PC-3 (cell line): ENCODE data around the gene AMY2A. TPM values are rescaled to one million over a fixed set of nuclear protein-coding genes. Genes with fewer than 3 reads are reported as not detected.
"Not testable (repeated sequence)": the region's sequence is repeated elsewhere in the genome, so short reads cannot be mapped to it uniquely, and the experiment has no call there.

Experiments used
- ATAC-seq: fragments of 200-7000 bp; cut with Tn5 transposase; 2 replicates; pipeline ENCODE4 v1.9.1; 2020; ENCODE audit warnings: mild to moderate bottlenecking, moderate library complexity
- BruUV-seq: library from RNA; stranded (reverse); fragments of 400-500 nt; replicated peaks from 2 replicates; lab custom pipeline; 2021; lab: Mats Ljungman, UMichigan
- CTCF ChIA-PET: fragments of 300-600 bp; sonication (Branson Sonifier 250); formaldehyde crosslinking; loops from one replicate; lab custom pipeline; 2022; ENCODE audit warnings: antibody characterized with exemption; lab: Charles Lee
- POLR2A ChIA-PET: fragments of 300-600 bp; sonication (Branson Sonifier 250); formaldehyde crosslinking; loops from one replicate; lab custom pipeline; 2022; ENCODE audit warnings: antibody characterized with exemption; ENCODE audit not compliant: unreplicated experiment; lab: Charles Lee
- DNase-seq: peaks from one replicate; pipeline ENCODE4 v3.0.0-alpha.2; 2015
- H2AFZ ChIP-seq: fragments of 300-600 bp; sonication (generic); 2 replicates; pipeline ENCODE4 v1.6.0; 2016; ENCODE audit warnings: antibody characterized with exemption, low read length
- H3F3A ChIP-seq: fragments of 300-600 bp; sonication (generic); one replicate; pipeline ENCODE4 v1.6.0; 2017; ENCODE audit warnings: antibody characterized with exemption, low read length, control low read depth, mild to moderate bottlenecking; ENCODE audit not compliant: unreplicated experiment
- H3K27ac ChIP-seq: fragments of 300-600 bp; sonication (generic); 2 replicates; pipeline ENCODE4 v1.5.1; 2016; ENCODE audit warnings: mild to moderate bottlenecking, low read length
- H3K27me3 ChIP-seq: fragments of 300-600 bp; sonication (generic); 2 replicates; pipeline ENCODE4 v1.6.1; 2016; ENCODE audit warnings: low read length, mixed read lengths
- H3K36me3 ChIP-seq: fragments of 300-600 bp; sonication (generic); 2 replicates; pipeline ENCODE4 v1.6.1; 2016; ENCODE audit warnings: low read depth, mixed run types, low read length, mixed read lengths
- H3K4me1 ChIP-seq: fragments of 300-600 bp; sonication (generic); 2 replicates; pipeline ENCODE4 v1.5.1; 2016; ENCODE audit warnings: low read length; ENCODE audit not compliant: insufficient read depth
- H3K4me2 ChIP-seq: fragments of 300-600 bp; sonication (generic); 2 replicates; pipeline ENCODE4 v1.6.0; 2016; ENCODE audit warnings: low read length
- H3K4me3 ChIP-seq: fragments of 300-600 bp; sonication (generic); 2 replicates; pipeline ENCODE4 v1.5.1; 2016; ENCODE audit warnings: mild to moderate bottlenecking, low read length, mixed read lengths
- H3K79me2 ChIP-seq: fragments of 300-600 bp; sonication (generic); 2 replicates; pipeline ENCODE4 v1.6.1; 2017; ENCODE audit warnings: low read length, mixed read lengths
- H3K9ac ChIP-seq: fragments of 300-600 bp; sonication (generic); 2 replicates; pipeline ENCODE4 v1.6.0; 2016; ENCODE audit warnings: mild to moderate bottlenecking, low read length
- H3K9me2 ChIP-seq: fragments of 300-600 bp; sonication (generic); replicated peaks from 2 replicates; pipeline ENCODE4 v1.6.1; 2016; ENCODE audit warnings: mixed run types, low read length, mixed read lengths
- H3K9me3 ChIP-seq: fragments of 300-600 bp; sonication (generic); 2 replicates; pipeline ENCODE4 v1.6.1; 2016; ENCODE audit warnings: low read length, mixed read lengths
- H4K20me1 ChIP-seq: fragments of 300-600 bp; sonication (generic); 2 replicates; pipeline ENCODE4 v1.6.1; 2016; ENCODE audit warnings: low read length, mixed read lengths
- CTCF ChIP-seq: fragments of 300-600 bp; sonication (generic); conservative IDR thresholded peaks from 2 replicates; pipeline ENCODE4 v1.5.1; 2017; ENCODE audit warnings: antibody characterized with exemption, low read depth, mild to moderate bottlenecking, low read length
- EZH2 ChIP-seq: fragments of 300-600 bp; sonication (generic); IDR thresholded peaks from one replicate; pipeline ENCODE4 v1.6.1; 2017; ENCODE audit warnings: antibody characterized with exemption, mild to moderate bottlenecking, low read length; ENCODE audit not compliant: unreplicated experiment
- EZH2phosphoT487 ChIP-seq: fragments of 300-600 bp; sonication (generic); IDR thresholded peaks from 2 replicates; pipeline ENCODE4 v1.6.1; 2018; ENCODE audit warnings: mild to moderate bottlenecking, antibody characterized with exemption, low read length, borderline replicate concordance
- intact Hi-C: fragments of 100-400 bp; cut with micrococcal nuclease; formaldehyde crosslinking; loops from 2 replicates; pipeline ENCODE4 v1.9.0; 2023
- total RNA-seq: library from RNA; depleted of rRNA; stranded (reverse); fragments of >200 nt; gene quantifications from 2 replicates; pipeline ENCODE4 v1.2.3, GENCODE V29; 2014

AMY2A gene
- total RNA-seq, 1 experiment from 2014 or later, result not detected

- Histone ChIP-seq H2AFZ (no peak overlapping the region), H3K4me3 (no peak overlapping the region), H3K79me2 (no peaks in the 10 kb centered on the region), H4K20me1 (no peaks in the 10 kb centered on the region), H3K9ac (no peak overlapping the region), H3K27me3 (peaks cover 80% of the 10 kb centered on the region), H3K36me3 (no peaks in the 10 kb centered on the region), H3K4me2 (no peak overlapping the region), H3K27ac (no peak overlapping the region), H3K9me2 (no peaks in the 10 kb centered on the region), H3K9me3 (no peaks in the 10 kb centered on the region), H3K4me1 (no peaks in the 10 kb centered on the region), H3F3A (no peaks in the 10 kb centered on the region)
- CTCF ChIA-PET, result no interaction called here
- ATAC-seq, result no peak
- no peak for DNase-seq
- BruUV-seq, result no TSS peak
- TF ChIP-seq EZH2 (no peak), EZH2phosphoT487 (no peak), CTCF (no peak)
- intact Hi-C loops, result no loop called here
- POLR2A ChIA-PET, result no interaction called here
These were observed 33.3 kb upstream of the AMY2A start for GRCh38 chr1:103583887-103584286.

- H3K4me1 ChIP-seq, result no peaks in the 10 kb centered on the region
- H3K79me2 ChIP-seq, result no peaks in the 10 kb centered on the region
- ATAC-seq (no peak), DNase-seq (no peak)
- H4K20me1 ChIP-seq, result no peaks in the 10 kb centered on the region
- H3K4me3 ChIP-seq, result no peak overlapping the region
- no peaks in the 10 kb centered on the region for H3F3A ChIP-seq
- no peak overlapping the region for H3K27ac ChIP-seq
- H3K36me3 ChIP-seq, result no peaks in the 10 kb centered on the region
- TF ChIP-seq CTCF, result no peak
- TF ChIP-seq EZH2phosphoT487, result no peak
- no peak for TF ChIP-seq EZH2
- H2AFZ ChIP-seq, result no peak overlapping the region
- ChIA-PET POLR2A (no interaction called here), CTCF (no interaction called here)
- H3K9me2 ChIP-seq, result no peaks in the 10 kb centered on the region
- intact Hi-C loops, result no loop called here
- H3K9me3 ChIP-seq, result no peaks in the 10 kb centered on the region
- no peak overlapping the region for H3K9ac ChIP-seq
- no peak overlapping the region for H3K4me2 ChIP-seq
- BruUV-seq, result no TSS peak
- H3K27me3 ChIP-seq, result peaks cover 75% of the 10 kb centered on the region
These were observed 32.7 kb upstream of the AMY2A start for GRCh38 chr1:103584537-103584936.

GRCh38 chr1:103602740-103603139 lies 14.5 kb upstream of the AMY2A start:
- H3K4me2 ChIP-seq, H3K9ac ChIP-seq, H3K4me1 ChIP-seq, H3K27me3 ChIP-seq, H3K27ac ChIP-seq, POLR2A ChIA-PET, H3K9me2 ChIP-seq, BruUV-seq, H3K4me3 ChIP-seq, ATAC-seq, H2AFZ ChIP-seq, intact Hi-C loops, H4K20me1 ChIP-seq, DNase-seq, H3K9me3 ChIP-seq, H3K36me3 ChIP-seq, CTCF ChIA-PET, H3F3A ChIP-seq, H3K79me2 ChIP-seq: not testable (repeated sequence)
